ENCODE data around the gene KRT72.

The KRT72 gene

DNA sequence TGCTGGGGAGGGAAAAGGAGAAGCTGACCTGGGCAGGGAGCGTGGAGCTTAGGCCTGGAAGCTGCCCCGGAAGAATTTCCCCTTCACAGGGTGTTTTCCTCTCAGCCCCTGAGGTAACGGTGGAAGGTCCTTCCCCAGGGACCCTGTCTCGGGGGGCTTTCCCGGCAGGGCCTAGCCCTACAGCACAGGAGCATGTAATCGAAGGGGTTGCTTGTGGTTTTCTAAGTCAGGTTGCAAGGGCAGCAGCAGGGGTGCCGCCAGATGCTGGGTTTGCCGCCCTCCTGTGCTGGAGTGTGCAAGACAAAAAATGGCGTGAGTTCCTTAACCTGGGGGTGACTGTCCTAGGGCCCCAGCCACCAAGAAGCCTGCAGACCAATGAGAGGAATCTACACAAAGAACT is 26.0 kb downstream of the KRT72 start:
- DNase-seq = no peak

DNA sequence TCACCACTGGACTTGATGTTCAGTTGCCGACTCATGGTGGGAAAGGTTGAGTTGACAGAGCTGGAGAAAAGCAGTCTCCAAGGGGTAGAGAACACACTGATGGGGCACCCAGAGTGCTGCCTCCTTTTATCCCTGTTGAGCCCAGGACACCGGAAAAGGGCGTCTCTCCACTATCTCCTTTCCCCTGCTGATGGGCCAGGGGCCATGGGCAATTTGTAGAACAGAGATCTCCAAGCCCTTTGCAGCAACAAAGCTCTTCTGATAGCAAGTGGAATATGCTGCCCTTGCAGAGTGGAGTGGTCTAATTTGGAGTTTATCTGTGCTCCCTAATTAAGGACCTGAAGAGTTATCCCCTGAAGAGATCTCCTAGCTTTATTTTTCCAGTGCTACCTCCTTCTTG is 27.5 kb downstream of the KRT72 start, which contains the start of gene KRT74:
KRT74 (minus strand) TSS at position 101 of the 400 bp plus-strand sequence; CDS start at position 35, 66 bp downstream.
- DNase-seq = no peak

DNA sequence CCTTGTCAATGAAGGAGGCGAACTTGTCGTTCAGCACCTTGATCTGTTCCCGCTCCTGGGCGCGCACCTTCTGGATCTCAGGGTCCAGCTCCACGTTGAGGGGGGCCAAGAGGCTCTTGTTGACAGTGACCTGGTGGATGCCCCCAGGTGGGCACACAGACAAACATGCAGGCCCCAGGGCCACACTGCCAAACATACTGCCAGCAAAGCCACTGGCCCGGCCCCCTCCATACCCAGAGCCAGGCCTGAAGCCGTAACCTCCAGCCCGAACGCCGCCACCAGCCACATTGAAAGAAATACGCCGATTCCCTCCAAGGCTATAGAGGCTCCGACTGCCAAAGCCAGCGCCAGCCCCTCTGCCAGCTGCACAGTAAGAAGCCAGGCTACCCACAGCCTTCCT is 28.0 kb downstream of the KRT72 start:
- DNase-seq = no peak

DNA sequence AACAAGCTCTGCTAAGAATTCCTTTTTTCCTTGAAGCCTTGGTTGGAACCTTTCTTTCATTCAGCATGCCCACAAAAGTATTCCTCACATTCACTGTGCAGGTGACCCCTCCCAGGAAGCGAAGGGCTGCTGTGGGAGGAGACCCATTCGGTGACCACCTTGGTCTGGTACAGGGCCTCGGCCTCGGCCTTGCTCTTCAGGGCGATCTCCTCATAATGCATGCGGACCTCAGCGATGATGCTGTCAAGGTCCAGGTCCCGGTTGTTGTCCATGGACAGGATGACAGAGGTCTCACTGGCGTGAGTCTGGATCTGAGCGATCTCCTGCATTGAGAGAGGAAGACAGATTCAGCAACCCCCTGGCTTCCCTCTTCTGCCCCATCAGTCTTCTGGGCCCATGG is 30.8 kb downstream of the KRT72 start:
- no peak for DNase-seq

DNA sequence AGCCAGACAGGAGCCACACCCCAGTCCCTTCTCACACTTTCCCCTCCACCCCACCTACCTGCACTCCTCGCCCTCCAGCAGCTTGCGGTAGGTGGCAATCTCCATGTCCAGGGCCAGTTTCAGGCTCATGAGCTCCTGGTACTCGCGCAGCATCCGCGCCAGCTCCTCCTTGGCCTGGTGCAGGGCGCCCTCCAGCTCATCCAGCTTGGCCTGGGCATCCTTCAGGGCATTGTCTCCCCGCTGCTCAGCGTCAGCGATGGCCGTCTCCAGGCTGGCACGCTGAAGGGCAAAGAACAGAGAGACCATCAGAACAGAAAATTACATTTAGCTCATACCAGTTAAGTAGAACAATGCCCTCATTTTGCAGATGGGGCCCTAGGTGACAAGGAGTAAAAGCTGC is 33.2 kb downstream of the KRT72 start:
- DNase-seq = no peak

DNA sequence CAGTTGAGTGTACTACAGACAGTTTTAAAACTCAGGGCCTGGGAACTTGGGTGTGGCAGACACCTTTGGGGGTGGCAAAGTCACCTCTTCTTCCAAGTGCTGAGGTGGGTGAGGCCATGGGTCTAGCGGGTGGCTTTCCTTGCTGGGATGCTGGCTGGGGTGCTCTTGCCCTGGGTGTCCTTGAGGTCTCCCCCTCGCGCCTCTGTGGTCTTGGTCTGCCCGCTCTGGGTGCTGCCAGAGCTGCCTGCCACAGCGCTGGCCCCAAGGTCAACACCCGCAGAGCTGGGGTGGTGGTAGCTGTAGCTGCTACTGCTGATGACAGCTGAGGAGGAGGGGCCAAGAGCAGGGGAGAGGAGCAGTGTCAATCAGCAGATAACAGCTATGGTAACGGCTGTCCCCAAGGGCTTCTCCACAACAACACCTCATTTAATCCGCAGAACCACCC is 34.4 kb downstream of the KRT72 start:
- DNase-seq = no peak

DNA sequence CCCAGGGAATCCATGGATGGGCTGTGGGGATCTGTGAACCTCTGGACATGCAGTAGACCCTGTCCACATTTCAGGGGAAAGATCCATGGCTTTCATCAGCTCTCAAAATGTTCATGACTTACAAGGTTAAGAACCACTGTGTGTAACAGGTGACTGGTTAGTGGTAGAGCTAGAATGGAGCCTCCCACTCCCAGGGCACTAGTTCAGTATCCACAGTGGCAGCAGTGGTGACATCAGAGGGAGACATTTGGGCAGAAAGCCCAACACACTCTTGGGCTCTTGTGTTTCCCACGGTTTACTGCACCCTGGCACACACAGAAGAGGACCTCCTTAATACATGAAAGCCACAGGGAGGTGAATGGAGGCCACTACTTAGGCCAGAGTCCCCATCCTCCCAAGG is 36.7 kb downstream of the KRT72 start:
- no peak for DNase-seq

DNA sequence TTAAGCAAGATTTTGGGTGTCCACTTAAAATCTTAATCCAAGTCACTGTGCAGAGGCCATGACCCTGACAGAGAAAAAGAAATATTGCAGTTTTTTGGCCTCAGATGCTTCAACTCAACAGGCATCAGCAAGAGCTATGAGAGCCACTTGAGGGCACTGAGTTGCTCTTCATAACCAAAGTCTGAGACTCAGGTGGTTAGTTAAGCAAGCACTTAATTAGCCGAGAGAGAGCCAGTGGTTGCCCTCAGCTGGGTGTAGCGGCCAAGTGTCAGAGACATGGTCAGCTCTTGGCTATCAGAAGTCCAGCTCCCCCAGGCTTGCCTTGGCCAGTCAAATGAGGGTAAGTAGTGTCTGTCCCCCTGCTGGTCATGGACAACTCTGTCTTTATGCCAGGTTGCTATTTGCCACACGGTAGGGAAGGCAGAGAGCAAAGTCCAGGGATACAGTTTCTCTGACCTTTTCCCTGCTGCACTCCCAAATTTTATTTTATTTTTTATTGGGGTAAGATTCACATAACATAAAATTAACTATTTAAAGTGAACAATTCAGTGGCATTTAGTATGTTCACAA is 39.3 kb downstream of the KRT72 start:
- no peak for DNase-seq

DNA sequence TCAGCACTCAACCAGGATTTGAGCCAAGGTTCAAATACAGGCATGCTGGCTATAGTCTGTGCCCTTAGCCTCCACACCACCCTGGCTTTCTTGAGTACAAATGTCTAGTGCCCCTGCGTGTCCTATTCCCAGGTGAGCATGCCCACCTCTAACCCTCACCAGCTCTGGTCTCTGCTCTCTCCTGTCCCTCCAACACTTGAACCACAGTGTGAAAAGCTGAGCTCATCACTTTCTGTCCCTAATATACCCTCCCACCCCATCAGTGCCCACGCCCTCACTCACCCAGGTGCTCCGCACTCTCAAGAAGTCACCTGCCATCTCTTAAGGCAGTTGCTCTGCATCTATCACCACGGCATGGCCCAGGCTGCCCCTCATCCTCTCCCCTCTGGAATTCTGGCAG is 41.3 kb downstream of the KRT72 start:
- no peak for DNase-seq

DNA sequence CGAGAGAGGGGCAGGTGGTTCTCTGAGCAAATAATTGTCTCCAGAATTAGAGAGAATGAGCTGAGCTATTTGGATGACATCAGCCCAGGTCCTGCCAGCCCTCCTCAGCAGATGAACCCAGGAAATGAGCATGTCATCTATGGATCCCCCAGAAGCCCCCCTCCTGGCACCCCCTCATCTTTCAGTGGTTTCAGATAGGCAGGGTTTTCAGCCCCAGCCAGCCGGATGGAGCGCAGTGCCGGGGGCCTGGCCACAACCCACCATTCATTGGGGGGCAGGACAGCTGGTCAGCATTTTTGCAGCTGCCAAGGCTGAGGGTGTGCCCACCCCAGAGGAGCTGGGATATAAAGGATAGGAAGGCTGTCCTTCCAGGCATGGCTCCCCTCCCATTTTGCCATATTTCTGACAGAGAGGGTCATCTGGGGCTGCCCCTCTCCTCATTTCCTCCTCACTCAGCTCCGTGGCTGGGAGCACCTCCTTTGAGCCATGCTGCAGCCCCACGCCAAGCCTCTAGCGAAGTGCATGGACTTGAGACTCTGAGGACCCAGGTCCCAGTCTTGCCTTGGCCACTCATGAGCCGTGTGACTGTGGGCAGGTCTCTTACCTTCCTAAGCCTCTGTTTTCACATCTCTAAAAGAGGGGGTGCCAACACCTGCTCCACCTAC is 42.4 kb downstream of the KRT72 start:
- DNase-seq = no peak

DNA sequence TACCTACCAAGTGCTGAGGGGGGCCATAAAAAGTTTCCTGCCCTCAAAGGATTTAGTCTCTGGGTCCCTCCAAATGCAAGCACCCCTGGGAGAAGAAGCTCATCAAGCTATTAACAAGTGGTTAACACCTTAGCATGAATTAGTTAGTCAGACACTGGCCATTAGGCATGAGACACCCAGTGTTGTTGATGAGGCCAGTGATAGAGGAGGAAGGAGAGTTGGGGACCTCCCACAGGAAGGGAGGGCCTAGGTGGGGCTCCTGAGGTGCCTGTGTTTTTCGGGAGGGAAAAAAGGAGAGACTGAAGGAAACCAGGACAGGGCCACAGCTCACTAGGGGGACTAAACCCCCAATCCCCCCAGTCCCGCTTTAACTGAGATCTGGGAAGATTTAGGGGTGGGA is 43.8 kb downstream of the KRT72 start:
- no peak for DNase-seq

DNA sequence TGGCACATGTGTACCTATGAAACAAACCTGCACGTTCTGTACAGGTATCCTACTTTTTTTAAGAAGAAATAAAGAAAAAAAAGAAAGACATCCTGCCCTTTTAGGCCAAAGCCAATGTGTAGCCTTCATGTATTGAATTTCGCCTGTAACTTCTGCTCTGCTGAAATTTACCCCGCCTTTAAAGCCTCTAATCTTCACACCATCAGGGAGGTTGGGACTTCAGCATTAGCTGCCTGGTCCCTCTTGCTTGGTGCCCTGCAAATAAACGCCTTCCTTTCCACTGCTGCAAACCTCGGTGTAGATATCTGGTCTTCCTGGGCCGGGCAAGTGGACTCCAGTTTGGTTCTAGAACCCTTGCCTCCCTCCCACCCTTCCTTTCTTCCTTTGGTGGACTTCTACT is 45.7 kb downstream of the KRT72 start:
- no peak for DNase-seq

DNA sequence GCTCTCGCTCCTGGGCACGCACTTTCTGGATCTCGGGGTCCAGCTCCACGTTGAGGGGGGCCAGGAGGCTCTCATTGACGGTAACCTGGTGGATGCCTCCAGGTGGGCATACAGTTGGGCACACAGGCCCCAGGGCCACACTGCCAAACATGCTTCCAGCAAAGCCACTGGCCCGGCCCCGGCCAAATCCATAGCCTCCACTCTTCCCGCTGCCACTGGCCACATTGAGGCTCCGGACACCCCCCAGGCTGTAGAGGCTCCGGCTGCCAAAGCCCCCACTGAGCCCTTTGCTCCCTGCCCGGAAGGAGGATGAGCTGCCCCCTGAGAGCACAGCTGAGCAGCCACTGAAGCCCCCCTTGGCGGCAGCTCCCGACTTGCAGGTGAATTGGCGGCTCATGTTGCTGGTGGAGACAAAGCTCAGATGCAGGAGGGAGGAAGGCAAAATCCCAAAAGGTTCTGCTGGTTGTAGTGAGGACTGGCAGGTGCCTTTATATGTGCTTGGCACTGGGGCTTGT is 48.5 kb downstream of the KRT72 start, which contains the start of gene KRT71:
KRT71 (minus strand) TSS at position 465 of the 515 bp plus-strand sequence; CDS start at position 397, 68 bp downstream.
- DNase-seq = no peak

DNA sequence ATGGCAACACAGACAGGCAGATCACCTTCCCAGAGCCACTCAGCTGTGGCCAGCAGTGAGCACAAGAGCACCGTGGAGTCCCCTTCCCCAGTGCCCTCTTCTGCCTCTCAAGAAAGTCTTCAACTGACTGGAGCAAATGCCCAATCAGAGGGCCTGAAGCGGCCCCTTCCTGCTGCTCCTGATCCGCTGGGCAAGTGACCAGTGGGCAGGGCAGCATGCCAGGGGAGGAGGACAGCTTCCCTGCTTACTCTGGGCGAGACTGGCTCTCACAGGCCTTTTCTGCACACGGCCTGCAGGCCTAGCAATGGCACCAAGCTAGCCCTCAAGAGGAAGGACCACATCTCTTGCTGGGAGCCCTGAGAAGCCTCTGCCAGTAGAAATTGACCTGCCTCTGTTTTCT is 49.2 kb downstream of the KRT72 start:
- no peak for DNase-seq

DNA sequence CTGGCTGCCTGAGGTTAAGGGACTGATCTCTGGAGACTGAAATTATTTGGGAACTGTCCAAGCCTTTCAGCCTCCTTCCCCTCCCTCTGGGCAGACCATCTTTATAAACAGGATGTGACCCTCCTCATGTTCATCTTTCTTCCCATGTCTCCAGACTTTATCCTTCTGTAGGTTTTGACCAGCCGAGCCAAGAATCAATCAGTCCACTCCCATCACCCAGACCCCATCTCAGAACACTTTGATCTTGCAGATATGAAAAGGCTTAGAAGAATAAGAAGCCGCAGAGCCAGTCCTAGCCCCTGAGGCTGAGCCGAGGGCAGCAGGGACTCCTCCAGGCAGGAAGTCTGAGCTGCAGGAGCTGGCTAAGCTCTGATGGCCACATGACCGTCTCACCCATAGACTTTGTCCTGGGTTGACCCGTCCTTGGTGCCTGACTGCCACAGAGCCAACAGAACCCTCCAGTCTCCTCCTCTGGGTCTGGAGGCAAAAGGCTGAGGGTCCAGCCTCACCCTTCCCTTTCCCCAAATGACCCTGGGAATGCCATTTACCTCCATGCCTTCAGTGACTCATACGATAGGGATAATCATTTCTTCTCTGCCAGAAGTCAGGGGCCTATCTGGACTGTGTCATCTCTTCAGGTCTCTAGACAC is 49.9 kb downstream of the KRT72 start:
- DNase-seq = no peak

DNA sequence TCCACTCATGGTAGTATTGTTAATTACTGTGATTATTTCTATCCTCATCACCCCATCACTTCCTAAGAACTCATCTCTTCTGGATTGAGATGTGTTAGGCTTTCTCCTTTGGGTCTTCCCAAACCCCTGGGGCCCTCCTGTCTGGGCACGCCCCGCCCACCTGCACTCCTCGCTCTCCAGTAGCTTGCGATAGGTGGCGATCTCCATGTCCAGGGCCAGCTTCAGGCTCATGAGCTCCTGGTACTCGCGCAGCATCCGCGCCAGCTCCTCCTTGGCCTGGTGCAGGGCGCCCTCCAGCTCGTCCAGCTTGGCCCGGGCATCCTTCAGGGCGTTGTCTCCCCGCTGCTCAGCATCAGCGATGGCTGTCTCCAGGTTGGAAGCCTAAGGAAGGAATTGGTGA is 55.1 kb downstream of the KRT72 start:
- no peak for DNase-seq

DNA sequence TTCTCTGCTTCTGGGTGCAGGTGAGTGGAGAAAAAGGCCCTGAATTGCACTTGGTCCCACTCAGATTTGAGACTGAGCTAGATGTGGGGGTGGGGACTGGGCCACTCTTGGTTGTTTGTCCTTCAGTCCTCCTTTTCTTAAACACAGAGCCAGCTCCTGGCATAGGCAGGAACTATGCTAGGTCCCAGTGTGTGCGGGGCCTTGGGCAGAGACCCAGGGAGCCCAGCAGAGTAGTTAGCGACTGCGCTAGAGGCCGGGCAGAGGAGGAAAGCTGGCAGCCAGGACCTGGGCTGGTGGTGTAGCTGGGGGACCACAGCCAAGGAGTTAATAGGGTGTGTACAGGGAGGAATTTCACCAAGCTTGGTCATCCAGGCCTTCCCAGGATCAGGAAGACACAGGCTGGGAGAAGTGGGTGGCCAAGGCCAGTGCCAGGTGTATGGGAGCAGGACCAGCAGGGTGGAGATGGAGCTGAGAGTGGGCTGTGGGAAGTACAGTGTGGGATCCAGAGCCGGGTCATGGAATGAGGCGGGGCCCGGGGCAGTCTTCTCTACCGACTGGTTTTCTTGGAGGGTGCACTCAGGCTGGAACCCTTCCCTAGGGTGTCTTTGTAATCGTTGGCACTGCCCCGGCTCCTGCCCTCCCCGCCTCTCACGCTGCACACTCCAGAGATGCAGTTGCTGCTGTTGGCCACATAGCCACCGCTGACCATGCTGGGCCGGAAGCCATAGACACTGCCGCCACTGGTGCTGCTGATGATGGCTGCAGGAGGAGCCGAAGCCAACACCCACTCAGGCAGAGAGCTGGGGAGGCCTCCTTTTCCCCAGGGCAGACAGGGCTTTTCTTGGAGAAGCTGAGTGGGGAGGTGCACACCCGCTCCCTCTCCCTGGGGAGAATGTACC is 57.0 kb downstream of the KRT72 start:
- DNase-seq = no peak

DNA sequence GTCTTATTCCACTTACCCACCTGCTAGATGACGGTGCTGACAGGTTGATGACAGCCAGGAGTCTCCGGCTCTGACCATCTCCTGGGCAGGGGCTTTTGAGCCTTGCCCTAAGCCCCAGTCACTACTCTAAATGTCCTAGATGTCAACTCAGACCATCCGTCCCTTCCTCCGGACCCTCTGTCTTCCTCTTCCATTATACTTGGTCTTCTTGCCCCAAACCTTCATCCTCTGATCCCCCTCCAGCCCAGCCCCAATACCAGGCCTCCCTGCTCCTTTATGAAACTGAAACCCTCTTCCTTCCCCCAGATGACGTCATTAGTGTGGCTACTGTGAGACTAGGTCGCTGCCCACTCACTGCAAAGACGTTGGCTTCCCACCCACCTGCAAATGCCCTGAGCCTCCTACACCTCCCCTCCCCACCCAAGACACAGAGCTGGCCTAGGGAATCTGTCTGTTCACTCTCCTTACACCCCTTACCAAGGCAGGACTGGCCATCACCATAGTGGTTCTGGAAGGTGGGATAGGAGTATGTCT is 58.4 kb downstream of the KRT72 start:
- DNase-seq = no peak

DNA sequence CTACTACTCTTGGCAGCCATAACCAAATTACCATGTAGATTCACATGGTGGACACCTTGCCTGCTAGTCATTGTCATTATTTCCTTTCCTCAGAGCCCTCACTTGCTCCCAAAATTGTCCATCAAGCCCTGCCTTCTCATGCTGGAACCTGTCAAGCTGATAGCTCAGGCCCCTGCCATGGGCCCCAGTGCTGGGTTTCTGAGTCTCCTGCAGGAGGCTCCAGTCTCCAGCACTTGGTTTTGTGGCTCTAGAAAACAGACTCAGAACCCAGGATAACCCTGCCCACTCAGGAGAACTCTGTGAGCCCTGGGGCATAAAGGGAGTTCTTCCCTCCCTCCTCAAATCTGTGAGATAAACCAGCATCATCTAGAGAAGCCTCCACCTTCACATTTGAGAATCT is 59.1 kb downstream of the KRT72 start:
- DNase-seq = no peak

DNA sequence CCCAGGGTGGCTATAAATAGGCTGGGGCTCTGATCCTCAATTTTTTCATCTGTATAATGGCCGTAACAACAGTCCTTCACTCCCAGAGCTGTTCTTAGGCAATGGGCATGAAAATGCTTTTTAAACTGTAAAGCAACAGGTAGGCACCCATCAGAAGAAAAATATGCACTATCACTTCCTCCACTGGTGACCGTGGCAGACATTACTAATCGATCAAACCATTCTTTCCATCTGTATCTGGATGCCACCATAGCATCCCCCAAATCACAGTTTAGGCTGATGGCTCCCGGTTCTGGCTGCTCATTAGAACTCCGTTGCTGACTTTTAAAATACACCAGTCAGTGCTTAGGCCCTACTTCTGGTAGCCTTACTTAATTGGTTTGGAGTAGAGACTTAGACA is 59.6 kb downstream of the KRT72 start:
- no peak for DNase-seq

DNA sequence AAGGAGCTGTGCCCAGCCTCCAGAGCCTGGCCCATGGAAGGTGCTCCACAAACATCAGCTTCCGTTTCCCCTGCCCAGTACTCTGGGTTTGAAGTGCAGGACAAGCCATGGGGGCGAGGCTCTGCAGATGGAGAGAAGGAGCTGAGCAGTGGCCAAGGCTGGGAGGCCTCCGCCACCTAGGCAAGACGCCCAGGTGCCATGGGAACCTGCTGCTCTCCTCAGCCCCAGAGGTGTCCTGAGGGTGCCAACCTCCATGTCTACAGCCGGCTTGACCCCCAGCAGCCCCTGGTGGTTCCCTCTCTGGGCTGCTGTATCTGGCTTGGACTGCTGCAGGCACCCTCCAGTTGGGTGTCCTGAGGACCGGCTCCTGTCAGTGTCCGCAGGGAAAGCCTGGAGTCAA is 60.7 kb downstream of the KRT72 start:
- no peak for DNase-seq

DNA sequence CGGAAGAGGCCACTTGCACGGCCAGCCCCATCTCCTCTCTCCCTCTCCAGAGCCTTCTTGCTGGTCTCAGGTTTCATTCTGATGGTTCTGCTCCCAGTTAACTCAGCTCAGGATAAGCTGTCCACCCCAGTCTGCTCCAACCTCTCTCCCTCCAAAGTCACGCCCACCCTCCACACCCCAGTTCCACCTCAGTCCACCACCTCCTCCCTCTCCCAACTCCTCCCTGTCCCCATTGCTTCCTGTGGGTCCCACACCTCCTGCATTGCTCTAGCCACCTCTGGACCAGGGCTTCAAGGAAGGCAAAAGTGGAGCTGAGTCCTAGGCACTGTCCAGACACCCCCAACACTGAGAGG is 61.5 kb downstream of the KRT72 start:
- DNase-seq = no peak

All from activated effector memory CD4-positive, alpha-beta T cell treated with Interleukin-2 at 50 U/mL for 16 hours (primary cell).